HG02642 (cell line): Measurements from ENCODE around the gene ZSCAN22.
A peak's percentile ranks its signal among the peaks of the same experiment; 100 is the strongest.
"Not testable (repeated sequence)": the region's sequence is repeated elsewhere in the genome, so short reads cannot be mapped to it uniquely, and the experiment has no call there.

Experiments
- ATAC-seq: cut with Tn5 transposase; IDR thresholded peaks from one replicate; pipeline ENCODE4 v1.9.1; 2021; ENCODE audit warnings: mild to moderate bottlenecking; ENCODE audit not compliant: unreplicated experiment, poor library complexity

Gene ZSCAN22

GRCh38 chr19:58326914-58327726 is at the start of gene ZSCAN22:
TSS of gene ZSCAN22 (plus strand) at chr19:58326994. CDS start at chr19:58334803, 7,809 bp downstream.
- peak; percentile 88 for ATAC-seq

- ATAC-seq = no peak
These were observed 49.6 kb upstream of the ZSCAN22 start for GRCh38 chr19:58277197-58277596.

GRCh38 chr19:58277748-58278540 is 48.9 kb upstream of the ZSCAN22 start:
- ATAC-seq = no peak

- peak; percentile 95 for ATAC-seq
These were observed 48.2 kb upstream of the ZSCAN22 start, which contains the start of gene ZNF8 for GRCh38 chr19:58278541-58279041. TSS of gene ZNF8 (plus strand) at chr19:58278955. CDS start at chr19:58279082, 127 bp downstream.

- peak; percentile 32 for ATAC-seq
These were observed 47.5 kb upstream of the ZSCAN22 start for GRCh38 chr19:58279042-58279924.

GRCh38 chr19:58279925-58280316 is 46.9 kb upstream of the ZSCAN22 start:
- no peak for ATAC-seq

GRCh38 chr19:58284199-58284598 is 42.6 kb upstream of the ZSCAN22 start:
- ATAC-seq = no peak

GRCh38 chr19:58291943-58292342 is 34.9 kb upstream of the ZSCAN22 start:
- no peak for ATAC-seq

GRCh38 chr19:58294743-58295374 is 31.9 kb upstream of the ZSCAN22 start:
- ATAC-seq = no peak

GRCh38 chr19:58296104-58296503 is 30.7 kb upstream of the ZSCAN22 start:
- ATAC-seq = no peak

GRCh38 chr19:58300620-58301019 is 26.2 kb upstream of the ZSCAN22 start:
- no peak for ATAC-seq

- ATAC-seq = no peak
These were observed 22.5 kb upstream of the ZSCAN22 start for GRCh38 chr19:58304255-58304654.

GRCh38 chr19:58304748-58305064 is 22.1 kb upstream of the ZSCAN22 start:
- peak; percentile 3 for ATAC-seq

GRCh38 chr19:58305065-58305931 is 21.5 kb upstream of the ZSCAN22 start, which contains the start of gene ERVK3-1:
TSS of gene ERVK3-1 (plus strand) at chr19:58305377. CDS start at chr19:58312169, 6,792 bp downstream.
- ATAC-seq = peak; percentile 95

- no peak for ATAC-seq
These were observed 20.9 kb upstream of the ZSCAN22 start for GRCh38 chr19:58305932-58306323.

GRCh38 chr19:58307736-58308135 is 19.1 kb upstream of the ZSCAN22 start:
- ATAC-seq = no peak

GRCh38 chr19:58310685-58311084 is 16.1 kb upstream of the ZSCAN22 start:
- not testable (repeated sequence) for ATAC-seq

- ATAC-seq = no peak
These were observed 15.4 kb upstream of the ZSCAN22 start for GRCh38 chr19:58311345-58311865.

- no peak for ATAC-seq
These were observed 11.2 kb upstream of the ZSCAN22 start for GRCh38 chr19:58315580-58315979.
